ENCODE measurements around the gene XAB2. TPM values are rescaled to one million over a fixed set of nuclear protein-coding genes. Genes with fewer than 3 reads are reported as not detected.

The XAB2 gene
- total and polyA plus RNA-seq, 7 experiments from 2014 or later = 6.4 to 79.8 (median 61.1) TPM

- H3K4me3 ChIP-seq (ENCODE audit: low read length) = peak overlapping the region; percentile 81
- H3K4me1 ChIP-seq (ENCODE audit: control insufficient read depth in 2 of 2, insufficient read depth in 2 of 2, low read length in 2 of 2) = peaks cover 10 to 20% of the 10 kb centered on the region in 2 donors
- no peaks in the 10 kb centered on the region for H3K27me3 Mint-ChIP-seq
- no peaks in the 10 kb centered on the region for H3K27me3 ChIP-seq (ENCODE audit: control insufficient read depth in 2 of 2, insufficient read depth in 2 of 2, low read length in 2 of 2)
- peak overlapping the region; percentile 89 for H3K27ac ChIP-seq (ENCODE audit: low read depth, low read length)
- ChIA-PET POLR2A (interaction anchor here (0.6 to 2.9 kb wide), 7 partner anchors 8 to 446 kb away, joined by 3 to 15 read pairs (median 3); partner anchors contain the start of genes PET100, TRAPPC5 and XAB2), CTCF (interaction anchor here (1.5 kb wide), 1 partner anchor 43 kb away, joined by 7 read pairs; the partner anchor contains the start of gene TRAPPC5)
- H3K36me3 Mint-ChIP-seq = peaks cover 0 to 13% (median 6%) of the 10 kb centered on the region in 5 donors
- intact Hi-C loops (cut with micrococcal nuclease) = loop anchor here (1.0 kb wide), 2 partner anchors 8 to 69 kb away; partner anchors contain the start of genes PET100 (in 2 of the 2) and XAB2 (in 2 of the 2)
- H3K36me3 ChIP-seq (ENCODE audit: control insufficient read depth in 2 of 3, insufficient read depth in 3 of 3, low read length in 3 of 3) = peaks cover 0 to 33% (median 0%) of the 10 kb centered on the region in 3 experiments
- no peaks in the 10 kb centered on the region for H3K9me3 ChIP-seq (ENCODE audit: control insufficient read depth in 2 of 3, low read length in 3 of 3)
- peaks cover 0 to 5% (median 0%) of the 10 kb centered on the region in 11 donors for H3K9me3 Mint-ChIP-seq
- peaks cover 15 to 46% (median 31%) of the 10 kb centered on the region in 7 donors for H3K4me1 Mint-ChIP-seq
- peak overlapping the region; percentile 76 to 92 (median 82) for H3K27ac Mint-ChIP-seq
- DNase-seq (no peak), ATAC-seq (peak; percentile 44)
- peak overlapping the region; percentile 75 to 89 (median 82) for H3K4me3 Mint-ChIP-seq
These were observed 8.3 kb upstream of the XAB2 start for GRCh38 chr19:7637374-7638256.

DNA sequence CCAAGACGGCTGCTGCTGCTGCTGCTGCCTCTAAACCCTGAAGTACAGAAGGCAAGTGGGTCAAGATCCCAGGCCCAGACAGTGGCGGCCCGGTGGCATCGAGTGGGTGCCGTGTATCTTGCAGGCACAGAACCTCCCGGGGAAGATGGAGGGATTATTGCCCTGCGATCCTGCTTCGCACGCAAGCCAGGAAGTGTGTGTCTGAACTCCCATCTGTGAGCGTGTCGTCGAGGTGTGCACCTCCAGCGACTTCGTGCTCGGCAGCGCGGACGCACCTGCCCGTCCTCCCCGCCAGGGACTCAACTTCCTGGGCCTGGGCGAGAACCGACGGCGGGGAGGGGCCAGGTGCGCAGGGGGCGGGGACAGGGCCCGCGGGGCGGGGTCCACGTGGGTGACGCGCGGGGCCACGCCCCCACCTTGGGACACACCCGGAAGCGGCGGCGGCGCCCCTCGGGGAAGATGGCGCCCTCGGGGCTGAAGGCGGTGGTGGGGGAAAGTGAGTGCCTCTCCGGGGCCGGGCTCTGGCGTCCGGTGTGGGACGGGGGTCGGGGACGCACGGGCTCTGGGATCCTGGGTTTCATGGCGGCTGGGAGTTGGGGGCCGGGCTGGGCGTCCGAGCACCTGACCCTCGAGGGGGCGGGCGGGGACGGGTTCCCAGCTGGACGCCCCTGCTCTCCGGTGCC, 7.5 kb upstream of the XAB2 start, which contains the start of gene STXBP2:
Gene STXBP2, plus strand, starts transcription at position 420 of the 683 bp plus-strand sequence. Its CDS starts 40 bp downstream, at position 460.
- Histone ChIP-seq H3K4me1 (ENCODE audit: control insufficient read depth in 2 of 2, insufficient read depth in 2 of 2, low read length in 2 of 2) (peaks cover 10 to 20% of the 10 kb centered on the region in 2 donors), H3K36me3 (ENCODE audit: control insufficient read depth in 2 of 3, insufficient read depth in 3 of 3, low read length in 3 of 3) (peaks cover 0 to 34% (median 0%) of the 10 kb centered on the region in 3 experiments), H3K27me3 (ENCODE audit: control insufficient read depth in 2 of 2, insufficient read depth in 2 of 2, low read length in 2 of 2) (no peaks in the 10 kb centered on the region), H3K4me3 (ENCODE audit: low read length) (peak within 1 kb of the TSS; percentile 81), H3K27ac (ENCODE audit: low read depth, low read length) (peak within 1 kb of the TSS; percentile 89), H3K9me3 (ENCODE audit: control insufficient read depth in 2 of 3, low read length in 3 of 3) (no peaks in the 10 kb centered on the region)
- CTCF ChIA-PET = interaction anchor here (1.5 kb wide), 1 partner anchor 44 kb away, joined by 7 read pairs; the partner anchor contains the start of gene TRAPPC5
- POLR2A ChIA-PET = interaction anchor here (1.3 to 2.9 kb wide), 3 partner anchors 7 to 12 kb away, joined by 4 to 15 read pairs (median 8); partner anchors contain the start of genes PET100 and XAB2
- intact Hi-C loops (cut with micrococcal nuclease) = loop anchor here (1.0 kb wide), 3 partner anchors 8 to 192 kb away; partner anchors contain the start of genes PET100 (in 2 of the 2) and XAB2 (in 2 of the 2)
- H3K36me3 Mint-ChIP-seq = peaks cover 0 to 13% (median 8%) of the 10 kb centered on the region in 5 donors
- no peaks in the 10 kb centered on the region for H3K27me3 Mint-ChIP-seq
- DNase-seq (peak; percentile 87 to 95 (median 93)), ATAC-seq (peak; percentile 98)
- peaks cover 15 to 49% (median 31%) of the 10 kb centered on the region in 7 donors for H3K4me1 Mint-ChIP-seq
- peaks cover 0 to 5% (median 0%) of the 10 kb centered on the region in 11 donors for H3K9me3 Mint-ChIP-seq
- peak within 1 kb of the TSS; percentile 80 to 92 (median 88) for H3K27ac Mint-ChIP-seq
- peak within 1 kb of the TSS; percentile 75 to 89 (median 82) for H3K4me3 Mint-ChIP-seq

GRCh38 chr19:7636317-7636690, 7.0 kb upstream of the XAB2 start:
- H3K27ac Mint-ChIP-seq = peak overlapping the region in 8 of 9 donors; percentile 80 to 92 (median 86)
- intact Hi-C loops (cut with micrococcal nuclease) = loop anchor here in 1 of 2 donors (1.0 kb wide), 1 partner anchor 193 kb away; no protein-coding TSS in a partner anchor

DNA sequence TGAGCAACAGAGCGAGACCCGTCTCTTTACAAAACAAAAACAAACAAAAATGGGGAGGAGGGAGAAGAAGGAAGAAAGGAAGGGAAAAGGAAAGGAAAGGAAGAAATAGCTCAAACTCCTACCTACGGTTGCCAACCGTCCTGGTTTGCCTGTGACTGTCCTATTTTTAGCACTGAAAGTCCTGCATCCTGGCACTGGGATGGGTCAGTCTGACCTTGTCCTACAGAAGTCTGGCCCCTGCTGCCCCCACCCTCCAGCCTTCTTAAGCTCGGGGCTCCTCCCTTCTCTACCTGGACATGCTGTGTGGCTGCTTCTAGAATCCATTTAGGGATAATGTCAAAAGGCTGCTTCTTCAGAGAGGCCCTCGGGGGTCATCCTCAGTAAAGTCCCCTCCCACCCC, 6.3 kb upstream of the XAB2 start:
- Histone ChIP-seq H3K27me3 (ENCODE audit: control insufficient read depth in 2 of 2, insufficient read depth in 2 of 2, low read length in 2 of 2) (no peaks in the 10 kb centered on the region), H3K4me1 (ENCODE audit: control insufficient read depth in 2 of 2, insufficient read depth in 2 of 2, low read length in 2 of 2) (peaks cover 13 to 22% of the 10 kb centered on the region in 2 donors), H3K4me3 (ENCODE audit: low read length) (no peak overlapping the region), H3K27ac (ENCODE audit: low read depth, low read length) (no peak overlapping the region), H3K9me3 (ENCODE audit: control insufficient read depth in 2 of 3, low read length in 3 of 3) (no peaks in the 10 kb centered on the region), H3K36me3 (ENCODE audit: control insufficient read depth in 2 of 3, insufficient read depth in 3 of 3, low read length in 3 of 3) (peaks cover 0 to 28% (median 0%) of the 10 kb centered on the region in 3 experiments)
- peaks cover 15 to 58% (median 36%) of the 10 kb centered on the region in 7 donors for H3K4me1 Mint-ChIP-seq
- peak overlapping the region; percentile 51 to 87 (median 80) for H3K4me3 Mint-ChIP-seq
- H3K36me3 Mint-ChIP-seq = peaks cover 0 to 13% (median 8%) of the 10 kb centered on the region in 5 donors
- peaks cover 0 to 5% (median 0%) of the 10 kb centered on the region in 11 donors for H3K9me3 Mint-ChIP-seq
- ATAC-seq (no peak), DNase-seq (no peak)
- POLR2A ChIA-PET = interaction anchor here (0.9 to 1.6 kb wide), 3 partner anchors 10 to 34 kb away, joined by 3 to 4 read pairs (median 3); no protein-coding TSS in a partner anchor
- intact Hi-C loops (cut with micrococcal nuclease) = loop anchor here in 1 of 2 donors (1.0 kb wide), 1 partner anchor 194 kb away; no protein-coding TSS in a partner anchor
- peak overlapping the region in 8 of 9 donors; percentile 41 to 89 (median 78) for H3K27ac Mint-ChIP-seq
- no peaks in the 10 kb centered on the region for H3K27me3 Mint-ChIP-seq
- CTCF ChIA-PET = interaction anchor here (1.0 to 1.4 kb wide), 3 partner anchors 16 to 67 kb away, joined by 3 to 5 read pairs (median 4); partner anchors contain the start of gene TRAPPC5

More at GRCh38 chr19:7636317-7636690, 7.0 kb upstream of the XAB2 start:
- Histone ChIP-seq H3K36me3 (ENCODE audit: control insufficient read depth in 2 of 3, insufficient read depth in 3 of 3, low read length in 3 of 3) (peaks cover 0 to 35% (median 0%) of the 10 kb centered on the region in 3 experiments), H3K4me1 (ENCODE audit: control insufficient read depth in 2 of 2, insufficient read depth in 2 of 2, low read length in 2 of 2) (peaks cover 10 to 20% of the 10 kb centered on the region in 2 donors), H3K27ac (ENCODE audit: low read depth, low read length) (peak overlapping the region; percentile 89), H3K27me3 (ENCODE audit: control insufficient read depth in 2 of 2, insufficient read depth in 2 of 2, low read length in 2 of 2) (no peaks in the 10 kb centered on the region), H3K9me3 (ENCODE audit: control insufficient read depth in 2 of 3, low read length in 3 of 3) (no peaks in the 10 kb centered on the region), H3K4me3 (ENCODE audit: low read length) (peak overlapping the region; percentile 81)
- DNase-seq (no peak), ATAC-seq (no peak)
- Mint-ChIP-seq H3K27me3 (no peaks in the 10 kb centered on the region), H3K9me3 (peaks cover 0 to 5% (median 0%) of the 10 kb centered on the region in 11 donors), H3K4me1 (peaks cover 15 to 53% (median 31%) of the 10 kb centered on the region in 7 donors), H3K4me3 (peak overlapping the region; percentile 75 to 89 (median 82)), H3K36me3 (peaks cover 0 to 13% (median 8%) of the 10 kb centered on the region in 5 donors)
- CTCF ChIA-PET = interaction anchor here (1.4 kb wide), 1 partner anchor 44 kb away, joined by 5 read pairs; the partner anchor contains the start of gene TRAPPC5
- POLR2A ChIA-PET = interaction anchor here (0.9 to 1.6 kb wide), 2 partner anchors 9 to 11 kb away, joined by 3 to 4 read pairs; no protein-coding TSS in a partner anchor

GRCh38 chr19:7633698-7634097, 4.4 kb upstream of the XAB2 start, which contains the start of gene PCP2:
PCP2 (minus strand) TSS chr19:7633719; CDS start chr19:7633457, 262 bp downstream.
- Histone ChIP-seq H3K4me3 (ENCODE audit: low read length) (no peak within 1 kb of the TSS), H3K36me3 (ENCODE audit: control insufficient read depth in 2 of 3, insufficient read depth in 3 of 3, low read length in 3 of 3) (peaks cover 0 to 19% (median 0%) of the 10 kb centered on the region in 3 experiments), H3K27ac (ENCODE audit: low read depth, low read length) (no peak within 1 kb of the TSS), H3K27me3 (ENCODE audit: control insufficient read depth in 2 of 2, insufficient read depth in 2 of 2, low read length in 2 of 2) (no peaks in the 10 kb centered on the region), H3K9me3 (ENCODE audit: control insufficient read depth in 2 of 3, low read length in 3 of 3) (no peaks in the 10 kb centered on the region), H3K4me1 (ENCODE audit: control insufficient read depth in 2 of 2, insufficient read depth in 2 of 2, low read length in 2 of 2) (peaks cover 22 to 29% of the 10 kb centered on the region in 2 donors)
- CTCF ChIA-PET = no interaction called here
- peak within 1 kb of the TSS in 3 of 9 donors; percentile 59 to 76 (median 67) for H3K27ac Mint-ChIP-seq
- H3K36me3 Mint-ChIP-seq = peaks cover 0 to 10% (median 5%) of the 10 kb centered on the region in 5 donors
- DNase-seq (no peak), ATAC-seq (no peak)
- H3K4me3 Mint-ChIP-seq = peak within 1 kb of the TSS in 4 of 10 donors; percentile 7 to 75 (median 37)
- intact Hi-C loops (cut with micrococcal nuclease) = no loop called here
- H3K4me1 Mint-ChIP-seq = peaks cover 25 to 66% (median 42%) of the 10 kb centered on the region in 7 donors
- H3K9me3 Mint-ChIP-seq = peaks cover 0 to 3% (median 0%) of the 10 kb centered on the region in 11 donors
- H3K27me3 Mint-ChIP-seq = no peaks in the 10 kb centered on the region
- POLR2A ChIA-PET = interaction anchor here (0.5 kb wide), 1 partner anchor 103 kb away, joined by 6 read pairs; no protein-coding TSS in a partner anchor

Measured in naive thymus-derived CD4-positive, alpha-beta T cell (primary cell).